ENCODE data around the gene CDCA3. TPM values are rescaled to one million over a fixed set of nuclear protein-coding genes. Genes with fewer than 3 reads are reported as not detected.

The CDCA3 gene
- total RNA-seq, 4 donors from 2014 or later, result 4.8 to 8.9 (median 5.9) TPM

- Histone ChIP-seq H3K9me3 (no peaks in the 10 kb centered on the region), H3K27ac (no peak overlapping the region), H3K36me3 (peaks cover 73% of the 10 kb centered on the region), H3K4me1 (peaks cover 17% of the 10 kb centered on the region), H3K4me3 (no peak overlapping the region), H3K27me3 (no peaks in the 10 kb centered on the region)
- WGBS, result 95% methylated on average over 16 of the region's 16 CpGs
- DNase-seq (ENCODE audit: low spot score in 2 of 2), result no peak
- no peak for TF ChIP-seq CTCF (IDR thresholded peaks at IDR 0.05)
- no peak for TF ChIP-seq EP300 (IDR thresholded peaks at IDR 0.05)
- no peak for TF ChIP-seq POLR2A (IDR thresholded peaks at IDR 0.05)
- no peak for TF ChIP-seq POLR2AphosphoS5 (IDR thresholded peaks at IDR 0.05)
Observed at GRCh38 chr12:6863586-6864321, 12.7 kb upstream of the CDCA3 start.

- Histone ChIP-seq H3K9me3 (no peaks in the 10 kb centered on the region), H3K27me3 (no peaks in the 10 kb centered on the region), H3K36me3 (peaks cover 81% of the 10 kb centered on the region), H3K4me1 (peaks cover 10% of the 10 kb centered on the region), H3K4me3 (no peak overlapping the region), H3K27ac (no peak overlapping the region)
- DNase-seq (ENCODE audit: low spot score in 2 of 2), result no peak
- TF ChIP-seq POLR2A (IDR thresholded peaks at IDR 0.05) (no peak), POLR2AphosphoS5 (IDR thresholded peaks at IDR 0.05) (no peak), CTCF (IDR thresholded peaks at IDR 0.05) (no peak), EP300 (IDR thresholded peaks at IDR 0.05) (no peak)
- 91% methylated on average over 11 of the region's 11 CpGs for WGBS
Observed at GRCh38 chr12:6863033-6863432, 11.9 kb upstream of the CDCA3 start.

DNA sequence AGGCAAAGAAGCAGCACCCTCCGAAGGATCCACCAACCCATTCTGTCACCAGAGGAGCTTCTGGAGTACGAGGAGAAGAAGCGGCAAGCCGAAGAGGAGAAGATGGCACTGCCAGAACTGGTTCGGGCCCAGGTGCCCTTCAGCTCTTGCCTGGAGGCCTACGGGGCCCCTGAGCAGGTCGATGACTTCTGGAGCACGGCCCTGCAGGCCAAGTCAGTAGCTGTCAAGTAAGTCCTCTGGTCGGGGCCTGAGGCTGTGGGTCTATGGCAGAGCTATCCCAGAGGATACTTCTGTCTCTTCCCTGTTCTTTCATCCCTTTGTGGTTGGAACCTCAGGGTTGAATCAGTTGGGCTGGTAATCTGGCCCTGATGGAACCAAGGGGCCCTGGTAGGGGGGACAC, 10.3 kb upstream of the CDCA3 start:
- 93% methylated on average over 9 of the region's 9 CpGs for WGBS
- no peak for DNase-seq (ENCODE audit: low spot score in 2 of 2)
- H3K4me3 ChIP-seq, result no peak overlapping the region
- TF ChIP-seq EP300 (IDR thresholded peaks at IDR 0.05) (no peak), POLR2A (IDR thresholded peaks at IDR 0.05) (no peak), CTCF (IDR thresholded peaks at IDR 0.05) (no peak), POLR2AphosphoS5 (IDR thresholded peaks at IDR 0.05) (no peak)
- peaks cover under 1% of the 10 kb centered on the region for H3K4me1 ChIP-seq
- no peaks in the 10 kb centered on the region for H3K9me3 ChIP-seq
- peaks cover 97% of the 10 kb centered on the region for H3K36me3 ChIP-seq
- H3K27ac ChIP-seq, result no peak overlapping the region
- H3K27me3 ChIP-seq, result no peaks in the 10 kb centered on the region

- no peaks in the 10 kb centered on the region for H3K27me3 ChIP-seq
- no peak overlapping the region for H3K27ac ChIP-seq
- DNase-seq (ENCODE audit: low spot score in 2 of 2), result no peak
- TF ChIP-seq CTCF (IDR thresholded peaks at IDR 0.05) (no peak), EP300 (IDR thresholded peaks at IDR 0.05) (no peak), POLR2AphosphoS5 (IDR thresholded peaks at IDR 0.05) (no peak), POLR2A (IDR thresholded peaks at IDR 0.05) (no peak)
- no peaks in the 10 kb centered on the region for H3K9me3 ChIP-seq
- 94% methylated on average over 7 of the region's 7 CpGs for WGBS
- H3K4me1 ChIP-seq, result no peaks in the 10 kb centered on the region
- H3K4me3 ChIP-seq, result no peak overlapping the region
- H3K36me3 ChIP-seq, result peaks cover 99% of the 10 kb centered on the region
Observed at GRCh38 chr12:6860942-6861341, 9.9 kb upstream of the CDCA3 start.

DNA sequence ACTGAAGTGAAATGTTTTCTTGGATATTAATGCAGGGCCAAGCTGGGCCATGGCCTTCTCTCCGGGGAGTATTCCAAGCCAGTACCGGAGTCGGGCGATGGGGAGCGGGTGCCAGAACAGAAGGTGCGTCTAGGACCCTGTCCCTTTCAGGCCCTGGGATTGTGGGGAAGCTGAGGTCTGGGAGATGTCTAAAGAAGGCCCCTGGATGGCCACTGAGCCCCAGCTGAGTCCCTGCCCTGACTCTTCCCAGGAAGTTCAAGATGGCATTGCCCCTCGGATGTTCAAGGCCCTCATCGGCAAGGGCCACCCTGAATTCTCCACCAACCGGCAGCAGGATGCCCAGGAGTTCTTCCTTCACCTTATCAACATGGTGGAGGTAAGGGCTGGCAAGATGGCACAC, 9.0 kb upstream of the CDCA3 start:
- Histone ChIP-seq H3K4me1 (no peaks in the 10 kb centered on the region), H3K27ac (no peak overlapping the region), H3K36me3 (peaks cover 99% of the 10 kb centered on the region), H3K27me3 (no peaks in the 10 kb centered on the region), H3K4me3 (no peak overlapping the region), H3K9me3 (no peaks in the 10 kb centered on the region)
- no peak for TF ChIP-seq POLR2AphosphoS5 (IDR thresholded peaks at IDR 0.05)
- no peak for TF ChIP-seq POLR2A (IDR thresholded peaks at IDR 0.05)
- no peak for TF ChIP-seq CTCF (IDR thresholded peaks at IDR 0.05)
- TF ChIP-seq EP300 (IDR thresholded peaks at IDR 0.05), result no peak
- no peak for DNase-seq (ENCODE audit: low spot score in 2 of 2)
- WGBS, result 90% methylated on average over 5 of the region's 9 CpGs

All from suprapubic skin (tissue), 4 donors.